Adrenal gland (tissue), 12 donors: ENCODE results near the gene TST. TPM values are rescaled to one million over a fixed set of nuclear protein-coding genes. Genes with fewer than 3 reads are reported as not detected.

Experiments used
- DNase-seq, 7 donors: peaks; one replicate each; pipeline ENCODE4 v3.0.0-alpha.2; 2019 to 2020
- H3K27ac ChIP-seq, 5 donors: fragments of 200-600 bp; sonication (generic) in 4 of 5; 1 replicate in 3 of 5; 2 replicates in 2 of 5; pipeline versions ENCODE4 v1.5.1 to v1.8.0; 2016 to 2020; ENCODE audit warnings: mild to moderate bottlenecking in 1 of 5
- H3K27me3 ChIP-seq: fragments of 200-600 bp; 2 replicates; pipeline ENCODE4 v1.8.0; 2021
- H3K36me3 ChIP-seq, 2 donors: fragments of 200-600 bp; replicated peaks in 1 of 2; 1 replicate in 1 of 2; 2 replicates in 1 of 2; pipeline versions ENCODE4 v1.5.1 to v1.8.0; 2018 to 2022
- H3K4me1 ChIP-seq, 2 donors: fragments of 200-600 bp; replicated peaks in 1 of 2; 1 replicate in 1 of 2; 2 replicates in 1 of 2; pipeline versions ENCODE4 v1.5.1 to v1.8.0; 2018 to 2021
- H3K4me3 ChIP-seq, 4 donors: fragments of 200-600 bp; sonication (generic) in 3 of 4; one replicate each; pipeline ENCODE4 v1.5.1; 2016 to 2018
- H3K9me3 ChIP-seq, 3 donors: fragments of 200-600 bp; sonication (generic) in 1 of 3; replicated peaks in 1 of 3; 1 replicate in 2 of 3; 2 replicates in 1 of 3; pipeline versions ENCODE4 v1.5.1 to v1.8.0; 2016 to 2021
- POLR2A ChIP-seq, 2 donors: fragments of 450-650 bp; IDR thresholded peaks; one replicate each; pipeline ENCODE4 v1.6.1; 2017; ENCODE audit warnings: antibody characterized with exemption in 2 of 2, mild to moderate bottlenecking in 2 of 2, moderate library complexity in 1 of 2
- WGBS, 4 donors: extraction: QIAGEN DNeasy Blood & Tissue Kit in 2 of 4; methylation state at CpG; one replicate each; pipeline versions ENCODE4 v1.1.5 to v1.1.7; 2013 to 2017; 5-methylcytosine and 5-hydroxymethylcytosine counted together
- intact Hi-C, 2 donors: fragments of 100-400 bp; cut with DNase I; formaldehyde crosslinking; loops; one replicate each; pipeline versions ENCODE4 v1.14.1 to v1.15.0; 2022 to 2023
- polyA plus RNA-seq, 3 donors: library from polyadenylated mRNA; stranded (reverse); fragments of 200-250 nt in 2 of 3; fragments of 350-450 nt in 1 of 3; fragmentation: Illumina TruSeq in 1 of 3; extraction: RNeasy Lipid Tissue Mini Kit (QIAGEN cat#74804) in 1 of 3; gene quantifications; one replicate each; pipeline ENCODE4 v1.2.3, GENCODE V29; 2013 to 2014
- total RNA-seq, 9 donors: library from RNA; depleted of rRNA in 4 of 9; stranded (reverse); fragments of >200 nt in 4 of 9; fragments of 120-200 nt in 1 of 9; fragmentation: NEBNext Ultra II Directional in 1 of 9; extraction: Animal tissue kit (Norgen Biotek cat#: 25700) in 1 of 9; gene quantifications; one replicate each; pipeline versions ENCODE4 v1.1.0 to v1.2.4, GENCODE V29; 2013 to 2023
- TF ChIP-seq, protein P1 (sequence below), 6 experiments: fragments of 450-650 bp in 4 of 6; fragments of 200-600 bp in 2 of 6; sonication (generic) in 1 of 6; IDR thresholded peaks; 1 replicate in 5 of 6; 2 replicates in 1 of 6; pipeline versions ENCODE4 v1.5.1 to v1.8.0; 2016 to 2021; ENCODE audit warnings: antibody characterized with exemption in 6 of 6, mild to moderate bottlenecking in 2 of 6, moderate library complexity in 1 of 6
- donor health status: healthy with polysubstance abuse.
- donor health status: Bipolar disorder and iron deficiency.
- donor health status: DM: yes; HTN: yes; CAD: no.
- donor health status: DM: no; HTN: no; CAD: no.
- donor health status: DM: no; HTN: no; CAD: no.
- donor health status: DM: yes; HTN: yes; CAD: no.

TST gene
- total and polyA plus RNA-seq, 12 donors: 49.7 to 484 (median 195) TPM

DNA sequence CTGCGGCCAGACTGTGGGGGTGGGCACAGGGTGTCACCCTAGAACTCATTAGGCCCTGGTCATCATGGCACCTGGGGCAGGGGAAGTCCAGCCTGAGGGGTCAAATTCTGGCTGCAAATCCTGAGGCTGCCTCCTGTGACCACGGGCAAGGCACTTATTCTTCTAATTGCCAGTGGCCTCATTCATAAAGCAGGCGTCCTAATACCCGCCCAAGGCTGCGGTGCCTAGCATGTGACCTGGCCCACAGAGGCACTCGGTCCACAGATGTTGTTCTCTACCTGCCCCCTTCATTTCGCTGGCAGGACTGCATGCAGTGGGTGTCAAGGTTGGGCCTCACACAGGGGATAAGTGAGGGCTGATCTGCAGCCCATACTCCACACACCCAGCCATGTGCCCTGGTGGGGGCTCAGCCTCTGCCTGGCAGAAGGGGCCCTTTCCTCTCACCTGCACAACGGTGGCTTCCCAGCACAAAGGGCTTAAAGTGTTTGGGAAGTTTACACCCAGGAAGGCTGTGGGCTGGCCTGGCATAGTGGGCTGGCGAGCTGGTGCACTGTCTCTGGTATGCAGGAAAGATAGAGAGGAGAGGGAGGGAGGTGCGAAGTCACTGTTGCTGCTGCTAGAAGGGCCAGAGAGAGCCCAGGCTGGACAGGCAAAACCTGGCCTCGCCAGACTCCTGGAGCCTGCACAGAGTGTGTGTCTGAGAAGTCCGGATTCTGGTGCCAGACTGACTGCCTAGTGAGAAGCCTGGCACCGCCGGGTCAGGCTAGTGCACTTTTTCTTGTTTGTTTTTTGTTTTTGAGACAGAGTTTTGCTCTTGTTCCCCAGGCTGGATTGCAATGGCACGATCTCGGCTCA lies 3.5 kb upstream of the TST start:
- Histone ChIP-seq H3K27me3 (no peaks in the 10 kb centered on the region), H3K4me1 (peaks cover 45 to 61% of the 10 kb centered on the region in 2 donors), H3K9me3 (no peaks in the 10 kb centered on the region), H3K36me3 (peaks cover 0 to 28% of the 10 kb centered on the region in 2 donors), H3K4me3 (no peak overlapping the region), H3K27ac (peak overlapping the region in 2 of 5 donors; percentile 30 to 56)
- intact Hi-C loops: no loop called here
- peak in 3 of 7 donors; percentile 47 to 61 (median 52) for DNase-seq
- WGBS, 4 donors: 60 to 82% (median 63%) methylated on average over 15 to 16 of the region's 16 CpGs
- TF ChIP-seq, protein P1, sequence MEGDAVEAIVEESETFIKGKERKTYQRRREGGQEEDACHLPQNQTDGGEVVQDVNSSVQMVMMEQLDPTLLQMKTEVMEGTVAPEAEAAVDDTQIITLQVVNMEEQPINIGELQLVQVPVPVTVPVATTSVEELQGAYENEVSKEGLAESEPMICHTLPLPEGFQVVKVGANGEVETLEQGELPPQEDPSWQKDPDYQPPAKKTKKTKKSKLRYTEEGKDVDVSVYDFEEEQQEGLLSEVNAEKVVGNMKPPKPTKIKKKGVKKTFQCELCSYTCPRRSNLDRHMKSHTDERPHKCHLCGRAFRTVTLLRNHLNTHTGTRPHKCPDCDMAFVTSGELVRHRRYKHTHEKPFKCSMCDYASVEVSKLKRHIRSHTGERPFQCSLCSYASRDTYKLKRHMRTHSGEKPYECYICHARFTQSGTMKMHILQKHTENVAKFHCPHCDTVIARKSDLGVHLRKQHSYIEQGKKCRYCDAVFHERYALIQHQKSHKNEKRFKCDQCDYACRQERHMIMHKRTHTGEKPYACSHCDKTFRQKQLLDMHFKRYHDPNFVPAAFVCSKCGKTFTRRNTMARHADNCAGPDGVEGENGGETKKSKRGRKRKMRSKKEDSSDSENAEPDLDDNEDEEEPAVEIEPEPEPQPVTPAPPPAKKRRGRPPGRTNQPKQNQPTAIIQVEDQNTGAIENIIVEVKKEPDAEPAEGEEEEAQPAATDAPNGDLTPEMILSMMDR (IDR thresholded peaks at IDR 0.05): no peak
- TF ChIP-seq POLR2A (IDR thresholded peaks at IDR 0.05): no peak

- intact Hi-C loops: no loop called here
- Histone ChIP-seq H3K27ac (peak overlapping the region in 2 of 5 donors; percentile 30 to 56), H3K27me3 (no peaks in the 10 kb centered on the region), H3K36me3 (peaks cover 0 to 20% of the 10 kb centered on the region in 2 donors), H3K4me3 (no peak overlapping the region), H3K9me3 (no peaks in the 10 kb centered on the region), H3K4me1 (peaks cover 53 to 69% of the 10 kb centered on the region in 2 donors)
- WGBS, 4 donors: 59 to 69% (median 64%) methylated on average over 10 to 13 of the region's 13 CpGs
- TF ChIP-seq, protein P1 (IDR thresholded peaks at IDR 0.05): peak; percentile 37 to 65 (median 60)
- TF ChIP-seq POLR2A (IDR thresholded peaks at IDR 0.05): no peak
- peak in 1 of 7 donors; percentile 56 for DNase-seq
Measured at GRCh38 chr22:37021710-37022482, 2.6 kb upstream of the TST start.

DNA sequence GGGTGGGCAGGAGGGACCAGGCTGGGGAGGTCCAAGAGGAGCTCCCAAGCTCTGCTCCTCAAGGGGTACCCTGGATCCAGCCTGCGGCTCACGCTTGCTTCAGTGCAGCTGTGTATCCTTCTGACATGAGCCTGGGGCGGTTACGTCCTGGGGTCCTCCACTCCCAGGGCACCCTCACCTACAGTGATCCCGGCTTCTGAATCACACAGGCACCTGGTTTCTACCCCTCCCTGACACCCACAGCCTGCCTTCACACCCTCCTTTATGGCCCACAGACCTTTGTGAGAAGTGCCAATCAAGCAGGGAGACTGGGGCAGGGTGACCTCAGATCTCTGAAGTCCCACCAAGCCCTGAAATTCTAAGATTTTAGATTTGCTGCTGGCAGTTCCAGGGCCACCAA lies 1.8 kb upstream of the TST start:
- 81 to 97% (median 95%) methylated on average over 3 to 5 of the region's 5 CpGs for WGBS, 4 donors

More for the DNA sequence above, 1.8 kb upstream of the TST start:
- no peak for DNase-seq
- peaks cover 59 to 77% of the 10 kb centered on the region in 2 donors for H3K4me1 ChIP-seq
- peaks cover 0 to 19% of the 10 kb centered on the region in 2 donors for H3K36me3 ChIP-seq
- intact Hi-C loops: no loop called here
- TF ChIP-seq, protein P1 (IDR thresholded peaks at IDR 0.05): no peak
- TF ChIP-seq POLR2A (IDR thresholded peaks at IDR 0.05): no peak
- H3K27ac ChIP-seq: peak overlapping the region in 1 of 5 donors; percentile 98
- H3K9me3 ChIP-seq: no peaks in the 10 kb centered on the region
- H3K27me3 ChIP-seq: no peaks in the 10 kb centered on the region
- peak overlapping the region in 1 of 4 donors; percentile 90 for H3K4me3 ChIP-seq
